LNCAP (cell line): ENCODE results near the gene TAPT1.

Source experiments
- TF ChIP-seq, protein P1 (sequence below): fragments of 450-650 bp; IDR thresholded peaks from 2 replicates; pipeline ENCODE4 v1.5.1; 2017; ENCODE audit warnings: mild to moderate bottlenecking

TAPT1 gene

DNA sequence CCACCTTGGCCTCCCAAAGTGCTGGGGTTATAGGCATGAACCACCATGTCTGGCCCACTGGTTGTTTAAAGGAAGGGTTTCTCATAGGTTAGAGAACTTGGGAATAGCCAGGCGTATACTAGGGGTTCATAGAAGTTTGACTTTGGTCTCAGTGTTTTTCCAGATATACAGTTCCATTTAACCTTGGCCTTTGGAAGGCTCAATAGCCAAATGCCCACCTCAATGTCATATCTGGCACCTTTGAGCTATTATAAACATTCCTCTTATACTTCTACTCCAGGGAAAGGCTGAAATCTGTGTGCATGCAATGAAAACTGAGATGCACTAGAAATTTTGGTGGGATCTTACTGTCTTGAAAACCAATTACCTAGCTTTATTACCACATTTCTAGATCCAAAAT lies 95.0 kb downstream of the TAPT1 start:
- TF ChIP-seq, protein P1, sequence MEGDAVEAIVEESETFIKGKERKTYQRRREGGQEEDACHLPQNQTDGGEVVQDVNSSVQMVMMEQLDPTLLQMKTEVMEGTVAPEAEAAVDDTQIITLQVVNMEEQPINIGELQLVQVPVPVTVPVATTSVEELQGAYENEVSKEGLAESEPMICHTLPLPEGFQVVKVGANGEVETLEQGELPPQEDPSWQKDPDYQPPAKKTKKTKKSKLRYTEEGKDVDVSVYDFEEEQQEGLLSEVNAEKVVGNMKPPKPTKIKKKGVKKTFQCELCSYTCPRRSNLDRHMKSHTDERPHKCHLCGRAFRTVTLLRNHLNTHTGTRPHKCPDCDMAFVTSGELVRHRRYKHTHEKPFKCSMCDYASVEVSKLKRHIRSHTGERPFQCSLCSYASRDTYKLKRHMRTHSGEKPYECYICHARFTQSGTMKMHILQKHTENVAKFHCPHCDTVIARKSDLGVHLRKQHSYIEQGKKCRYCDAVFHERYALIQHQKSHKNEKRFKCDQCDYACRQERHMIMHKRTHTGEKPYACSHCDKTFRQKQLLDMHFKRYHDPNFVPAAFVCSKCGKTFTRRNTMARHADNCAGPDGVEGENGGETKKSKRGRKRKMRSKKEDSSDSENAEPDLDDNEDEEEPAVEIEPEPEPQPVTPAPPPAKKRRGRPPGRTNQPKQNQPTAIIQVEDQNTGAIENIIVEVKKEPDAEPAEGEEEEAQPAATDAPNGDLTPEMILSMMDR: no peak

DNA sequence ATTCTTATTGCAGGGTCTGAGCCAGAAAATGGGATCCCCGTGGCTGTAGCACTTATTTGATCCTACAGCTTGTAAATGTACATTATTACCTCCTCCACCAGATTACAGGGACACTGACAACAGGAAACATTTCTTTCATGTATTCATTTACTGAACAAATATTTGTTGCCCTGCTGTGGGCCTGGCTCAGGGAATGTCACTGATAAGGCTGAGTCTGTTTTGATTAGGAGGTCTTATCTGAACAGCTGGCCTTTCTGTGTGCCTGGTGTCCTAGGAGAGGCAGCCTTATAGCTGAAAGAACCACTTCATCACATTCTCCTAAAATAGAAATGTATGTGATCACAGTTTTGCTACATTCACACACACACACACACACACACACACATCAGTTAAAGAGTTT lies 96.9 kb downstream of the TAPT1 start:
- TF ChIP-seq, protein P1: no peak

DNA sequence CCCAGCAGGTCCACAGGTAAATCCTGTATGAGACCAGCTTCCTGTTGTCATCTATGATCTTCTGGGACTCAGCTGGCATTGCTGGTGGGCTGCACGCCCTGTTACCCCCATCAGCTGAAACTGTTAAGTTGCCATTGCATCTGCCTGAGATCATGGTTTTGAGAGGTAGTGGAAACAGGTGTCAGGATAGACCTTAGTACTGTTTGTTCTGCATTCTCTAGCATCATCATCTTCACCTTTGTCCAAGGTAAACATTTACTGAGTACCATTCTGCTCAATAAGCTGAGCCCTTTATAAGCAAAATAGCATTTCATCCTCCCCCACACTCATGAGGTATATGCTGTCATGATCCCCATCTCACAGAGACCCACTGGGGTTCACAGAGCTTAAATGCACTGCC lies 99.6 kb downstream of the TAPT1 start:
- TF ChIP-seq, protein P1: no peak

DNA sequence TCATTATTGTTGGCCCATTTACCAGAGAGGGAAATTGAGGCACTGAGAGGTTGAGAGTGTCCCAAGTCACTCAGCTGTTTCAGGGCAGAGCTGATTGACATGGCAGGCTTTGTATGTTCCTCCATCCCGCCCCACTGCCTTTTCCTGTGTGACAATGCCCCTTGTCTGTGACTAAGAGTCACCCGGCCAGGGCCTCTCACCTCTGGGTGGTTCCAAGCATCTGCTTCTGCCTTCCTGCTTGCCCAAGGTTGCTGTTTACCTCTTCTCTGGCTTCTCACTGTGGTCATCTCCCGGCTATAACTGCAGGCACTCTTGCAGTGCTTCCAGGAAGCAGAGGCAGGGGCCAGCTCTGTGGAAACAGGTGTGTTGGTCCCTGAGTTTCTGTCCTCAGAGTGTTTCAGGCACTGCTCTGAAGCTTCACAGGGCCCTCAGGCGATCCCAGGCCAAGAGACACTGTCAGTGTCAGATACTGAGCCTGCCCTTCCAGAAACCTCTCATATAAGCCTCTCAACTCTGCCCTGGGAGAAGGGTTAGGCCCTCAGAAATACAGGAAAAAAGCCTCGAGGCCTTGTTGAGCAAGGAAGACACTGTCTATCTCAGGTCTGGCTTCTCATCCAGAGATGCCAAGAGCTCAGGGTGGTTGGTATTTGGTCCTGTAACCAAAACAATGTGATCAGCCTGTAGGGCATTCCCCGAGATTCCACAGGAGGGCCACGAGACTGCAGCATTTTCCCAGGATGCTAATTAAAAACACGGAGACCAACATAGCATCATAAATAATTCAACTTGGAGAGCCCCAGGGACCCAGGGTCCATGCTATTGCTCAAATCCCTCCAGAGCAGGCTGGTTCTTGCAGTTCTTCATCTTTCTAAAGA lies 100.5 kb downstream of the TAPT1 start:
- TF ChIP-seq, protein P1: no peak

DNA sequence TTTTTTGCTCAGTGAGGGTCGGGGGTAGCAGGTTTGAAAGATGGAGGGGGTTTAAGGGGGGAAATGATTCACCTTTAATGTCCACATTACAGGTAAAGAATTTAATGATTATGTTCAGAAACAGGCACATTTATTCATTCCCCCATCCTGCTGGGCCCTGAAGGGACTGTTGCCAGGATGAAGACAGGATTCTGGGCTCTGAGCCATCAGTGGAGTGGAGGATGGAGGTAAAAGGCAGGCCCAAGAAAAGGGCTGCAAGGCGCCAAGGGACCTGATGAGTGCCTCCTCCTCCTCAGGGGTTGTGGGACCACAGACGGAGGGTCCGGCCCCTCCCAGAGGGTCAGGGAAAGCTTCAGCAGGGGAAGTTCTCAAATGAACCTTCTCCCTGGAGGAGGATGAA lies 102.0 kb downstream of the TAPT1 start:
- TF ChIP-seq, protein P1: no peak

DNA sequence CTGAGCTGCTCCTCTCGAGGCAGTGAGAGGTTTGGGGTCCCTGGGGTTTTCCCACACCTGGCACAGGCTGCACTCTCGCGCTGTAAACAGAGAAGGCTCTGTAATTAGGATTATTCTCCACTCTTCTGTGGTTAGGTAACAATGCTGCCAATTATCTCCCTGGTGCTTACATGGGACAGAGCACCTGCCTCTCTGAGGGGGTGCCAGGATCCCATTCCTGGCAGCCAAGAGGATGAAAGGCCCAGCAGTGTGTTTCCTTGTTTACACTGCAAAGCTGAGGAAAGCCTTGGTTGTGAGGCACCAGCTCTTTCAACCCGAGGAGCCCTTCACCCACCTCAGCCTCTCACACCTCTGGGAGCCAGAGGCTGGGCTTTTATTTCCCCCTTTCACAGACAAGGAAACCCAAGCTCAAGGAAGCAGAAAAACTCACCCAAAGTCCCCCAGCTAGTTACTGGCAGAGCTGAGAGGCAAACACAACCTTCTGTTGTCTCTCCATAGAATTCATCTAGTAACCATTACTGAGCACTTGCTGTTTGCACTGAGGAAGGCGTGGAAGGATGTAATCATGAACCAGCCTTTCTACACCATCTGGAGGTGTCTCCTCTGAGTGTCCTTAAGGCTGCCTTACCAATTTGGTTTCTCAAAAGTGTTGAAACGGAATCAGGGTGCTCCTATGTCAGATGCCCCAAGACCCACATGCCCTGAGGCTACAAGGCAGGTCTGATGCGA lies 102.8 kb downstream of the TAPT1 start:
- TF ChIP-seq, protein P1: no peak

DNA sequence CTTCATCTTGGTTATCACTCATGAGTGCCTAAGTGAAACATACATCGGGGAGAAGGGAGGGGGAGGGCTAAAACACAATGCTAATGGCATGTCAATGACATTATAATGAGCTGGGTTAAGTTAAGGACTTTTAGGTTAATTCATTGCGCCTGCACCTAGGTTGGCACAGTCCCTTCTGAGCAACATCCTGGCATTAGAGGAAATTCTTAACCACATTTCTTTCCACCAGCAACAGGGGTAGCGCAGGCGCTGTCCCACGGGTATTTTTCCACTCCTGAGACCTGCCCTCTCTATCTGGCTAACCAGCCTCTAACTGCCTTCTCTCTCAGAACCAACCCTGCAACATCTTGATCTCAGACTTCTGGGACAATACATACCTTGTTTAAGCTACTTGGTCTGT lies 103.5 kb downstream of the TAPT1 start:
- TF ChIP-seq, protein P1: no peak
